ENCODE measurements around the gene FZD10.

Gene FZD10

GRCh38 chr12:130155416-130156073 lies 6.7 kb upstream of the FZD10 start:
- H3K4me1 ChIP-seq (ENCODE audit: control insufficient read depth, insufficient read depth, low read length, poor library complexity, severe bottlenecking) = peaks cover 3% of the 10 kb centered on the region
- no peak overlapping the region for H3K27ac ChIP-seq (ENCODE audit: low read depth, low read length, severe bottlenecking)
- no peaks in the 10 kb centered on the region for H3K36me3 ChIP-seq (ENCODE audit: control insufficient read depth, insufficient read depth, low read length)
- H3K9me3 ChIP-seq (ENCODE audit: control insufficient read depth, low read length) = no peaks in the 10 kb centered on the region
- H3K4me3 ChIP-seq (ENCODE audit: extremely low read depth, insufficient read depth, low read length, poor library complexity, severe bottlenecking) = no peak overlapping the region
- WGBS, 2 experiments (ENCODE audit: insufficient coverage in 2 of 2) = 89 to 94% methylated on average over 7 to 8 of the region's 10 CpGs

GRCh38 chr12:130156652-130157275 lies 5.5 kb upstream of the FZD10 start:
- Histone ChIP-seq H3K4me1 (ENCODE audit: control insufficient read depth, insufficient read depth, low read length, poor library complexity, severe bottlenecking) (peaks cover 8% of the 10 kb centered on the region), H3K4me3 (ENCODE audit: extremely low read depth, insufficient read depth, low read length, poor library complexity, severe bottlenecking) (no peak overlapping the region), H3K9me3 (ENCODE audit: control insufficient read depth, low read length) (no peaks in the 10 kb centered on the region), H3K27ac (ENCODE audit: low read depth, low read length, severe bottlenecking) (no peak overlapping the region), H3K36me3 (ENCODE audit: control insufficient read depth, insufficient read depth, low read length) (no peaks in the 10 kb centered on the region)
- WGBS, 2 experiments (ENCODE audit: insufficient coverage in 2 of 2) = 84 to 86% methylated on average over 11 to 12 of the region's 13 CpGs

GRCh38 chr12:130157998-130158753 lies 4.1 kb upstream of the FZD10 start:
- H3K4me1 ChIP-seq (ENCODE audit: control insufficient read depth, insufficient read depth, low read length, poor library complexity, severe bottlenecking) = peaks cover 8% of the 10 kb centered on the region
- no peaks in the 10 kb centered on the region for H3K36me3 ChIP-seq (ENCODE audit: control insufficient read depth, insufficient read depth, low read length)
- H3K4me3 ChIP-seq (ENCODE audit: extremely low read depth, insufficient read depth, low read length, poor library complexity, severe bottlenecking) = no peak overlapping the region
- H3K27ac ChIP-seq (ENCODE audit: low read depth, low read length, severe bottlenecking) = no peak overlapping the region
- no peaks in the 10 kb centered on the region for H3K9me3 ChIP-seq (ENCODE audit: control insufficient read depth, low read length)
- 10 to 14% methylated on average over 10 to 14 of the region's 15 CpGs for WGBS, 2 experiments (ENCODE audit: insufficient coverage in 2 of 2)

GRCh38 chr12:130158754-130159059 lies 3.6 kb upstream of the FZD10 start:
- Histone ChIP-seq H3K4me1 (ENCODE audit: control insufficient read depth, insufficient read depth, low read length, poor library complexity, severe bottlenecking) (peaks cover 8% of the 10 kb centered on the region), H3K27ac (ENCODE audit: low read depth, low read length, severe bottlenecking) (no peak overlapping the region), H3K4me3 (ENCODE audit: extremely low read depth, insufficient read depth, low read length, poor library complexity, severe bottlenecking) (no peak overlapping the region), H3K9me3 (ENCODE audit: control insufficient read depth, low read length) (no peaks in the 10 kb centered on the region), H3K36me3 (ENCODE audit: control insufficient read depth, insufficient read depth, low read length) (no peaks in the 10 kb centered on the region)
- 8 to 12% methylated on average over 5 to 6 of the region's 7 CpGs for WGBS, 2 experiments (ENCODE audit: insufficient coverage in 2 of 2)

- Histone ChIP-seq H3K36me3 (ENCODE audit: control insufficient read depth, insufficient read depth, low read length) (no peaks in the 10 kb centered on the region), H3K4me1 (ENCODE audit: control insufficient read depth, insufficient read depth, low read length, poor library complexity, severe bottlenecking) (peaks cover 8% of the 10 kb centered on the region), H3K4me3 (ENCODE audit: extremely low read depth, insufficient read depth, low read length, poor library complexity, severe bottlenecking) (no peak overlapping the region), H3K27ac (ENCODE audit: low read depth, low read length, severe bottlenecking) (no peak overlapping the region), H3K9me3 (ENCODE audit: control insufficient read depth, low read length) (no peaks in the 10 kb centered on the region)
- WGBS, 2 experiments (ENCODE audit: insufficient coverage in 2 of 2) = 0 to 7% methylated on average over 3 to 5 of the region's 7 CpGs
Measured at GRCh38 chr12:130160306-130160705, 2.0 kb upstream of the FZD10 start.

- no peaks in the 10 kb centered on the region for H3K36me3 ChIP-seq (ENCODE audit: control insufficient read depth, insufficient read depth, low read length)
- peak overlapping the region; percentile 57 for H3K4me3 ChIP-seq (ENCODE audit: extremely low read depth, insufficient read depth, low read length, poor library complexity, severe bottlenecking)
- no peaks in the 10 kb centered on the region for H3K9me3 ChIP-seq (ENCODE audit: control insufficient read depth, low read length)
- WGBS, 2 experiments (ENCODE audit: insufficient coverage in 2 of 2) = 0 to 1% methylated on average over 24 to 30 of the region's 44 CpGs
- H3K27ac ChIP-seq (ENCODE audit: low read depth, low read length, severe bottlenecking) = no peak overlapping the region
- peaks cover 8% of the 10 kb centered on the region for H3K4me1 ChIP-seq (ENCODE audit: control insufficient read depth, insufficient read depth, low read length, poor library complexity, severe bottlenecking)
Measured at GRCh38 chr12:130160711-130161231, 1.5 kb upstream of the FZD10 start.

- H3K9me3 ChIP-seq (ENCODE audit: control insufficient read depth, low read length) = no peaks in the 10 kb centered on the region
- H3K27ac ChIP-seq (ENCODE audit: low read depth, low read length, severe bottlenecking) = peak overlapping the region; percentile 41
- 0 to 1% methylated on average over 29 to 46 of the region's 87 CpGs for WGBS, 2 experiments (ENCODE audit: insufficient coverage in 2 of 2)
- no peaks in the 10 kb centered on the region for H3K36me3 ChIP-seq (ENCODE audit: control insufficient read depth, insufficient read depth, low read length)
- H3K4me3 ChIP-seq (ENCODE audit: extremely low read depth, insufficient read depth, low read length, poor library complexity, severe bottlenecking) = peak overlapping the region; percentile 57
- H3K4me1 ChIP-seq (ENCODE audit: control insufficient read depth, insufficient read depth, low read length, poor library complexity, severe bottlenecking) = peaks cover 8% of the 10 kb centered on the region
Measured at GRCh38 chr12:130161261-130162243, 712 bp upstream of the FZD10 start.

GRCh38 chr12:130162745-130163460 lies 639 bp downstream of the FZD10 start:
- Histone ChIP-seq H3K9me3 (ENCODE audit: control insufficient read depth, low read length) (no peaks in the 10 kb centered on the region), H3K4me3 (ENCODE audit: extremely low read depth, insufficient read depth, low read length, poor library complexity, severe bottlenecking) (peak overlapping the region; percentile 57), H3K36me3 (ENCODE audit: control insufficient read depth, insufficient read depth, low read length) (no peaks in the 10 kb centered on the region), H3K4me1 (ENCODE audit: control insufficient read depth, insufficient read depth, low read length, poor library complexity, severe bottlenecking) (peaks cover 8% of the 10 kb centered on the region), H3K27ac (ENCODE audit: low read depth, low read length, severe bottlenecking) (no peak overlapping the region)
- WGBS, 2 experiments (ENCODE audit: insufficient coverage in 2 of 2) = 2% methylated on average over 49 to 59 of the region's 78 CpGs

GRCh38 chr12:130163461-130164215 lies 1.4 kb downstream of the FZD10 start:
- Histone ChIP-seq H3K9me3 (ENCODE audit: control insufficient read depth, low read length) (no peaks in the 10 kb centered on the region), H3K27ac (ENCODE audit: low read depth, low read length, severe bottlenecking) (no peak overlapping the region), H3K4me1 (ENCODE audit: control insufficient read depth, insufficient read depth, low read length, poor library complexity, severe bottlenecking) (peaks cover 8% of the 10 kb centered on the region), H3K36me3 (ENCODE audit: control insufficient read depth, insufficient read depth, low read length) (no peaks in the 10 kb centered on the region), H3K4me3 (ENCODE audit: extremely low read depth, insufficient read depth, low read length, poor library complexity, severe bottlenecking) (peak overlapping the region; percentile 57)
- WGBS, 2 experiments (ENCODE audit: insufficient coverage in 2 of 2) = 7% methylated on average over 44 to 65 of the region's 71 CpGs

Data from mesodermal cell (in vitro differentiated cells).